Measurements from ENCODE around the gene IGFBP6. TPM values are rescaled to one million over a fixed set of nuclear protein-coding genes. Genes with fewer than 3 reads are reported as not detected.

The IGFBP6 gene
- total RNA-seq, 6 experiments from 2014 or later, result 1.7 to 25.4 (median 4.9) TPM

DNA sequence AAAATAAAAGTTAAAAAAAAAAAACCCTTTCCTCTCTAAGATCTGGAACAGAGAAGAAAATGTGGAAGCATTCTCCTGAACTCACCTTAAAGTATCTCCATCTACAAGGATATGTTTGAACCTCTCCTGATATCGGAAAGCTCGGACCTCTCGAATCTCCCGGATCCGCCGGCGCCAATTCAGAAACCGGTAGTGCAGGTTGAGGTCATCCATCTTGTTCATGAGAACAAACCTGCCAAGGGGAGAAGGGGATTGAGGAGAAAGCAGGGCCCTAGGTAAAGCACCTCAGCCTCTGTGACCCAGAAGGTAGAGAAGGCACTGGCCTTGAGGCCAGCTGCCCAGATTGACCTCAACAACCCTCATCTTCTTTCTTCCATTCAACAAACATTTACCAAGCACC, 20.4 kb upstream of the IGFBP6 start:
- Histone ChIP-seq H3K4me1 (peaks cover 0 to 25% (median 3%) of the 10 kb centered on the region in 4 donors), H3K36me3 (peaks cover 0 to 25% (median 6%) of the 10 kb centered on the region in 4 donors), H3K27me3 (no peaks in the 10 kb centered on the region), H3K4me3 (no peak overlapping the region), H3K27ac (no peak overlapping the region), H3K9me3 (no peaks in the 10 kb centered on the region)
- DNase-seq (no peak), ATAC-seq (no peak)
- WGBS (ENCODE audit: insufficient coverage, low coverage, low lambda C conversion rate, missing lambda C conversion rate), result 100% methylated on average over 8 of the region's 8 CpGs
- TF ChIP-seq, protein P1, sequence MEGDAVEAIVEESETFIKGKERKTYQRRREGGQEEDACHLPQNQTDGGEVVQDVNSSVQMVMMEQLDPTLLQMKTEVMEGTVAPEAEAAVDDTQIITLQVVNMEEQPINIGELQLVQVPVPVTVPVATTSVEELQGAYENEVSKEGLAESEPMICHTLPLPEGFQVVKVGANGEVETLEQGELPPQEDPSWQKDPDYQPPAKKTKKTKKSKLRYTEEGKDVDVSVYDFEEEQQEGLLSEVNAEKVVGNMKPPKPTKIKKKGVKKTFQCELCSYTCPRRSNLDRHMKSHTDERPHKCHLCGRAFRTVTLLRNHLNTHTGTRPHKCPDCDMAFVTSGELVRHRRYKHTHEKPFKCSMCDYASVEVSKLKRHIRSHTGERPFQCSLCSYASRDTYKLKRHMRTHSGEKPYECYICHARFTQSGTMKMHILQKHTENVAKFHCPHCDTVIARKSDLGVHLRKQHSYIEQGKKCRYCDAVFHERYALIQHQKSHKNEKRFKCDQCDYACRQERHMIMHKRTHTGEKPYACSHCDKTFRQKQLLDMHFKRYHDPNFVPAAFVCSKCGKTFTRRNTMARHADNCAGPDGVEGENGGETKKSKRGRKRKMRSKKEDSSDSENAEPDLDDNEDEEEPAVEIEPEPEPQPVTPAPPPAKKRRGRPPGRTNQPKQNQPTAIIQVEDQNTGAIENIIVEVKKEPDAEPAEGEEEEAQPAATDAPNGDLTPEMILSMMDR (IDR thresholded peaks at IDR 0.05), result no peak
- TF ChIP-seq POLR2A (IDR thresholded peaks at IDR 0.05), result no peak
- intact Hi-C loops (cut with DNase I), result loop anchor here in 1 of 2 donors (10.0 kb wide), 1 partner anchor 208 kb away; no protein-coding TSS in a partner anchor

DNA sequence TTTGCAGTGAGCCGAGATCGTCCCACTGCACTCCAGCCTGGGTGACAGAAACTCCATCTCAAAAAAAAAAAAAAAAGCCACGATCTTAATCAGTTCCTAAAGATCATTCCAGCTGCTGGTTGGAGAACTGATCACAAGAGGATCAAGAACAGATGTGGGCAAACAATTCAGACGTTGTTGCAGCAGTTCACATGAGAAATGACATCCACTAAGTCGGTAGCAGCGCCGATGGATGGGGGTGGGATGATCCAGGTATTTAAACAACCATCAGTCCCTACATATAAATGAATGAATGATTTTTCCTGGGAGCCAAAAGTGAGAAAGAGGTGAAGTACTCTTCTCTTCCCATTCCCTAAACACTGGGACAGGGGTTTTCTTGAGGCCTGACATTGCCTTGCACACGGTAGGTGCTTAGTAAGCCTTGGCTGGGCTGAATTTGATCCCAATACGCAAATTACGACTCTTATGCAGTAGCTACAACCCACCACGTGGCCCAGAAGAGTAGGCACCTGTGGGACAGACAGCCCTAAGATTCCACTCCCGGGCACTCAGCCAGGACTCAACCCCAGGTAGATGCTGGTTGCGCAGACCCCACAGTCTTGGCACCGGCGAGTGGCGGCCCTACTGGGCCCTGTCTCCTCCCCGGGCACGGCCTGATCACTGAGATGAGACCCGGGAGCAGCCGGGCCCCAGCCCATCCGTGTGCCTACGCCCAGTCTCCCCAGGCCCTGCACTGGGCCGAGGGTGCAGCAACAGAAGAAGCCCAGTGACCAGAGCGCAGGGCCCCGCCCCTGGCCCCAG, 18.8 kb upstream of the IGFBP6 start:
- 32% methylated on average over 17 of the region's 25 CpGs for WGBS (ENCODE audit: insufficient coverage, low coverage, low lambda C conversion rate, missing lambda C conversion rate)
- ATAC-seq (peak in 1 of 4 donors; percentile 15), DNase-seq (no peak)
- no peak for TF ChIP-seq POLR2A (IDR thresholded peaks at IDR 0.05)
- TF ChIP-seq, protein P1 (IDR thresholded peaks at IDR 0.05), result no peak
- H3K9me3 ChIP-seq, result no peaks in the 10 kb centered on the region
- H3K36me3 ChIP-seq, result peaks cover 0 to 18% (median 6%) of the 10 kb centered on the region in 4 donors
- peaks cover 0 to 22% (median 1%) of the 10 kb centered on the region in 4 donors for H3K4me1 ChIP-seq
- intact Hi-C loops (cut with DNase I), result loop anchor here in 1 of 2 donors (10.0 kb wide), 1 partner anchor 206 kb away; no protein-coding TSS in a partner anchor
- H3K4me3 ChIP-seq, result peak overlapping the region; percentile 78 to 82 (median 81)
- H3K27me3 ChIP-seq, result no peaks in the 10 kb centered on the region
- peak overlapping the region; percentile 41 to 75 (median 72) for H3K27ac ChIP-seq

DNA sequence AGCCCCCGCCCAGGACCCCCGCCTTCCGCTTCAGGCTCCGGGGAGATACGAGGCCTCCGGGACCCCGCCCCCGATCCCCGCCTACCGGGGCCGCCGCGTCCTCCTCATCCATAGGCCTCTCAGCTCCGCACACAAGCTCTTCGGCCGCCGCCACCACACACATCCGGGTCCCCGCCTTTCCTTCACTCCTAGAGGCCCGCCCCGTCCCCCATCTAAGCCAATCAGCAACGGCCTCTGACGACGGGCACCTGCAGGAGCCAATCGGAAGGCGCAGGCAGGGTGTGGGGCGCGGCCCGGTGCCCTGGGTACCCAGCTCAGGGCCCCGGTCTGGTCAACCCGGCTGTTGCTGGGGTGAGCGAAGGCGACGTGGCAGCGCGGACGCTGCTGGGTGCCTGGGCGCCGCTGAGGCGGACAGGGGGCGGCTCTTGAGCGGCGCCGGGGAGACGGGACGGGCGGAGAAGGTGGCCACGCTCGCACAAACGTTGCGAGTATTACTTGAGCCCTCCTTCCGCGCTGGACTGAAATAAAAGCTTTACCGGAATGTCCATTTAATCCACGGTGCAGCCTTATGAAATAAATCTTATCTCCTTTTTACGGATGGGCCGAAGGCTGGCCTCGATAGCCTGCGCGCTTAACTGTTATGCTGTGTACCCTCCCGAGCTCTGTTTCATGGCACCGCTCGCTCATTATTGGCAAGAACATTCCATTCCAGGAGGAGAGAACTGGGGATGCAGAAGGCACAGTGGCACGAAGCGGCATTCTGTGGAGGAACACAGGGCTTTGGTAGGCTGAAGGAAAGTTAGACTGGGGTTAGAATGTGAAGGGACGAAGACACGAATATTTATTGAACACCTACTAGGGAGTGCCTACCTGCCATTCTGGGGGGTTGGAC, 18.0 kb upstream of the IGFBP6 start, which contains the start of gene SPRYD3:
TSS of gene SPRYD3 (minus strand) at position 165 of the 892 bp plus-strand sequence. CDS start at position 108, 57 bp downstream.
- peaks cover 0 to 14% (median 6%) of the 10 kb centered on the region in 4 donors for H3K36me3 ChIP-seq
- ATAC-seq (peak; percentile 98 to 100 (median 100)), DNase-seq (peak; percentile 96 to 97 (median 97))
- H3K9me3 ChIP-seq, result no peaks in the 10 kb centered on the region
- peaks cover 0 to 13% (median 1%) of the 10 kb centered on the region in 4 donors for H3K4me1 ChIP-seq
- 6% methylated on average over 18 of the region's 67 CpGs for WGBS (ENCODE audit: insufficient coverage, low coverage, low lambda C conversion rate, missing lambda C conversion rate)
- peak within 1 kb of the TSS; percentile 72 to 89 (median 73) for H3K27ac ChIP-seq
- intact Hi-C loops (cut with DNase I), result loop anchor here in 1 of 2 donors (10.0 kb wide), 1 partner anchor 205 kb away; no protein-coding TSS in a partner anchor
- peak within 1 kb of the TSS; percentile 78 to 82 (median 81) for H3K4me3 ChIP-seq
- TF ChIP-seq POLR2A (IDR thresholded peaks at IDR 0.05), result peak; percentile 91
- TF ChIP-seq, protein P1 (IDR thresholded peaks at IDR 0.05), result no peak
- H3K27me3 ChIP-seq, result no peaks in the 10 kb centered on the region

DNA sequence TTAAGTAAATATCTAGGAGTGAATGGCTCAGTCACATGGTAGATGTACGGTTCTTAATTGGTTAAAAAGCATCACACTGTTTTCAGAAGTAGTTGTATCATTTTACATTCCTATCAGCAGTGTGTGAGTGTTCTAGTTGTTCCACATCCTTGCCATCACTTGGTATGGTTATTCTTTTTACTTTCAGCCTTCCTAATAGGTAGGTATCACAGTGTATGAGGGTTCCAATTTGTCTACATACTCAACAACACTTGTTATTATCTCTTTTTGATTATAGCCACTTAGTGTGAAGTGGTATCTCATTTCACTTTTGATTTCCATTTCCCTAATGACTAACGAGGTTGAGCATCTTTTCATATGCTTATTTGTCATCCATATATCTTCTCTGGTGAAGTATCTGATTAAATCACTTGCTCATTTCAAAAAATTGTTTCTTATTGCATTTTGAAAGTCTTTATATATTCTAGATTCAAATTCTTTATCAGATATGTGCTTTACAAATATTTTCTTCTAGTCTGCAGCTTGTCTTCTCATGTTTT, 14.8 kb upstream of the IGFBP6 start:
- Histone ChIP-seq H3K4me3 (no peak overlapping the region), H3K27ac (no peak overlapping the region), H3K4me1 (peaks cover 0 to 13% (median 1%) of the 10 kb centered on the region in 4 donors), H3K9me3 (no peaks in the 10 kb centered on the region), H3K27me3 (no peaks in the 10 kb centered on the region), H3K36me3 (no peaks in the 10 kb centered on the region)
- DNase-seq, result no peak
- no peak for ATAC-seq
- intact Hi-C loops (cut with DNase I), result no loop called here
- TF ChIP-seq, protein P1 (IDR thresholded peaks at IDR 0.05), result no peak
- no peak for TF ChIP-seq POLR2A (IDR thresholded peaks at IDR 0.05)
- 73% methylated on average over 2 of the region's 2 CpGs for WGBS (ENCODE audit: insufficient coverage, low coverage, low lambda C conversion rate, missing lambda C conversion rate)

Measured in right lobe of liver (tissue), 6 donors.